ENCODE data around the gene KCNN1.
A peak's percentile ranks its signal among the peaks of the same experiment; 100 is the strongest.

The KCNN1 gene

DNA sequence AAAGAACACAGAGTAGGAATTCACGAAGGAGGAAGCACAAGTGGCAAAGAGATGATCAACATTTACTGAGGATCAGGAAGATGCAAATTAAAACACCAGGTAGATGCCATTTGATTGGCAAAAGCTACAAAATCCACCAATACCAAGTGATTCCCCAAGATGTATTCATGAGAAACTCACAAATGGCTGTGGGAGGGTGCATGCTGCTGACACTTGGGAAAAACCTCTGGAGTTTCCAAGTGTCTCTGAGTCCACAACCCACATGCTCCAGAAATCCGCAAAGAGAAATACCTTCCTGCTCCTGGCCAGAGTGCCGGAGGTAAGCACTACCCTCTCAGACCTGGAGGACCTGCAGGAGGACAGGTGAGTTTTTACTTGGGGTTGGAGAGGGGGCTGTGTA is 76.8 kb downstream of the KCNN1 start:
- no peak overlapping the region for H3K4me3 ChIP-seq (ENCODE audit: low read depth, low read length)
- TF ChIP-seq, protein P1, sequence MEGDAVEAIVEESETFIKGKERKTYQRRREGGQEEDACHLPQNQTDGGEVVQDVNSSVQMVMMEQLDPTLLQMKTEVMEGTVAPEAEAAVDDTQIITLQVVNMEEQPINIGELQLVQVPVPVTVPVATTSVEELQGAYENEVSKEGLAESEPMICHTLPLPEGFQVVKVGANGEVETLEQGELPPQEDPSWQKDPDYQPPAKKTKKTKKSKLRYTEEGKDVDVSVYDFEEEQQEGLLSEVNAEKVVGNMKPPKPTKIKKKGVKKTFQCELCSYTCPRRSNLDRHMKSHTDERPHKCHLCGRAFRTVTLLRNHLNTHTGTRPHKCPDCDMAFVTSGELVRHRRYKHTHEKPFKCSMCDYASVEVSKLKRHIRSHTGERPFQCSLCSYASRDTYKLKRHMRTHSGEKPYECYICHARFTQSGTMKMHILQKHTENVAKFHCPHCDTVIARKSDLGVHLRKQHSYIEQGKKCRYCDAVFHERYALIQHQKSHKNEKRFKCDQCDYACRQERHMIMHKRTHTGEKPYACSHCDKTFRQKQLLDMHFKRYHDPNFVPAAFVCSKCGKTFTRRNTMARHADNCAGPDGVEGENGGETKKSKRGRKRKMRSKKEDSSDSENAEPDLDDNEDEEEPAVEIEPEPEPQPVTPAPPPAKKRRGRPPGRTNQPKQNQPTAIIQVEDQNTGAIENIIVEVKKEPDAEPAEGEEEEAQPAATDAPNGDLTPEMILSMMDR (IDR thresholded peaks at IDR 0.05; ENCODE audit: insufficient read depth, low read depth, low read length, missing control alignments), result no peak
- DNase-seq (ENCODE audit: low read depth), result no peak

DNA sequence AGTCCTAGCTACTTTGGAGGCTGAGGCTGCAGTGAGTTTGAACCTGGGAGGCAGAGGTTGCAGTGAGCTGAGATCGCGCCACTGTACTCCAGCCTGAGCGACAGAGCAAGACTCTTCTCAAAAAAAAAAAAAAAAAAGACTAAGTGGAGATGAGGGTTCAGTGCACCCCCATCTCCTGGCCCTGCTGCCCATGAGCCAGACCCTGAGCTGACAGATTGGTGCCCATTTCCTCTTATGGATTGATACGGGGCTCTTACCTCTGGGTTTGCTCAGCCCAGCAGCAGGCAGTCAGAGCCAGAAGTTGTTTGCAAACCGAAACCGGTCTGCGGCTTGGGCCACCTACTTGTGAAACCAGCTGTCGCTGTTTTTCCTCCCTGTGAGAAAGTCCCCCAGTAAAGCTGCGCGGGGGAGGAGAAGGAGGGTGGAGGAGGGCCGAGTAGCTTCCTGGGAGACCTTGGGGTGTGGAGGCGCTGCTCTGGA is 78.0 kb downstream of the KCNN1 start:
- no peak overlapping the region for H3K4me3 ChIP-seq (ENCODE audit: low read depth, low read length)

DNA sequence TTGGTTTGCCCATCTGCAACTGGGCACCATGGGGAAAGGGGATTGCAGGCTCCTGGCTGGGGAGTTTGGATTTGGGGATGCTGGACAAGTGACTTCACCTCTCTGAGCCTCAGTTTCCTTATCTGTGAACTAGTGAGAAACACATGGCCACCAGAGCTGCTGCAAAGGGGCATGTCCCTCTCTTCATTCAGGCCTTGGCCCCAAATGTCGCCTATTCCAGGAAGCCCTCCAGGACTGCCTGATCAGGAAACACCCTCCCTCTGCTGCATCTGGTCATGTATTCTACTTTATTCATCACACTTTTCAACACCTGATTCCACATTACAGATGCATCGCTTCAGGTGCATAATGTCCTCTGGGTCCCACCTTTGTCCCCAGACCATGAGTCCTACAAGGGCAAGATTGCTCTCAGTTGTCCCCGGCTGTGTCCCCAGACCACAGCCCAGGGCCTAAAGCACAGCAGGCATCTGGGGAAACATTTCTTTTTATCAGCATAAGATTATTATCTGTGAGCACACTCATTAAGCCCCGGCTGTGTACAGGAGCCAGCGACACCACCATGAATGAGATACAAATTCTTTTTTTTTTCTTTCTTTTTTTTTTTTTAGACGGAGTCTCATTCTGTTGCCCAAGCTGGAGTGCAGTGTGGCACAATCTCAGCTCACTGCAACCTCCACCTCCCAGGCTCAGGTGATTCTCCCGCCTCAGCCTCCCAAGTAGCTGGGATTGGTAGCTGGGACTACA is 78.6 kb downstream of the KCNN1 start:
- no peak overlapping the region for H3K4me3 ChIP-seq (ENCODE audit: low read depth, low read length)
- TF ChIP-seq, protein P1 (IDR thresholded peaks at IDR 0.05; ENCODE audit: insufficient read depth, low read depth, low read length, missing control alignments), result no peak
- DNase-seq (ENCODE audit: low read depth), result no peak

More for the DNA sequence above, 78.0 kb downstream of the KCNN1 start:
- TF ChIP-seq, protein P1 (IDR thresholded peaks at IDR 0.05; ENCODE audit: insufficient read depth, low read depth, low read length, missing control alignments), result no peak
- DNase-seq (ENCODE audit: low read depth), result peak; percentile 96

DNA sequence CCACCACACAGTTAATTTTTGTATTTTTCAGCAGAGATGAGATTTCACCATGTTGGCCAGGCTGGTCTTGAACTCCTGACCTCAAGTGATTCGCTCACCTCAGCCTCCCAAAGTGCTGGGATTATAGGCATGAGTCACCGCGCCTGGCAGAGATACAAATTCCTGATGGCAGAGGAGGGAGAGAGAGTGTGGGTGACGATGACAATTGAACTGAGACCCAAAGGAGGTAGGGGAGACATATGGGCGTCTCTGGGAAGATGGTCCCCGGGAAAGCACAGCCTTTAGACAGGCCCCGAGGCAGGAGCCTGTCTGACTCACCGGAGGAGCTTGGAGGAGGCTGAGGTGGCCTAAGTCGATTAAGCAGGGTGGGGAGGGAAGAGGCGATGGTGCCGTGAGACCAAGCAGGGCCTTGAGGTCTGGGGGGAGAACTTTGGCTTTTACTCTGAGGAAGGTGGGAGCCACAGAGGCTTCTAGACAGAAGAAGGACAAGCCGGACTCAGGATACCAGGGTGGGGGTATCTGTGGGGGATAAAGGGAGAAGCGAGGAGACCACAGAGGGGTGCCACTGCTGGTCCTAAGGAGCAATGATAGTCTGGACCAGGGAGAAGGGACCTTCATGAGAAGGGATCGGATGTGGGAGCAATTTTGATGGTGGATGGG is 79.3 kb downstream of the KCNN1 start:
- DNase-seq (ENCODE audit: low read depth), result no peak
- no peak overlapping the region for H3K4me3 ChIP-seq (ENCODE audit: low read depth, low read length)
- TF ChIP-seq, protein P1 (IDR thresholded peaks at IDR 0.05; ENCODE audit: insufficient read depth, low read depth, low read length, missing control alignments), result no peak

DNA sequence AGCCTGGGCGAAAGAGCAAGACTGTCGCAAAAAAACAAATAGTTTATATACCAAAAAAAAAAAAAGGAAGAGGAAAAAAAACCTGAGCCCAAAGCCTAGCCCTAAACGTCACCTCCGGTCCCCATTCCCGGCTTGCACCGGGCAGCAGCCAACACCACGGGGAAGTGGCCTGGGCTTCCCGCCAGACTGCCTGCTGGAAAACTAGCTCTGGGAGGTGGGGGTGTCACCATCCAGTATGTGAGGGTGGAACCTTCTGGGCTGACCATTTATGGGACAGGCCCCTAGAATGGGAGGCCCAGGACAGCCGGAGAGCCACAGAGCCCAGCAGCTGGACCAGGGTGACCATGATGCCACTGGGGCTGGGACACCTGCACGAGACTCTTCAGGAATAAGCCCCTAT is 82.5 kb downstream of the KCNN1 start:
- no peak for DNase-seq (ENCODE audit: low read depth)
- no peak overlapping the region for H3K4me3 ChIP-seq (ENCODE audit: low read depth, low read length)
- TF ChIP-seq, protein P1 (IDR thresholded peaks at IDR 0.05; ENCODE audit: insufficient read depth, low read depth, low read length, missing control alignments), result no peak
